Measurements from ENCODE around the gene DCAF7. TPM values are rescaled to one million over a fixed set of nuclear protein-coding genes. Genes with fewer than 3 reads are reported as not detected.

The DCAF7 gene
- total and polyA plus RNA-seq, 2 donors from 2014 or later: 19.9 to 81.0 TPM

DNA sequence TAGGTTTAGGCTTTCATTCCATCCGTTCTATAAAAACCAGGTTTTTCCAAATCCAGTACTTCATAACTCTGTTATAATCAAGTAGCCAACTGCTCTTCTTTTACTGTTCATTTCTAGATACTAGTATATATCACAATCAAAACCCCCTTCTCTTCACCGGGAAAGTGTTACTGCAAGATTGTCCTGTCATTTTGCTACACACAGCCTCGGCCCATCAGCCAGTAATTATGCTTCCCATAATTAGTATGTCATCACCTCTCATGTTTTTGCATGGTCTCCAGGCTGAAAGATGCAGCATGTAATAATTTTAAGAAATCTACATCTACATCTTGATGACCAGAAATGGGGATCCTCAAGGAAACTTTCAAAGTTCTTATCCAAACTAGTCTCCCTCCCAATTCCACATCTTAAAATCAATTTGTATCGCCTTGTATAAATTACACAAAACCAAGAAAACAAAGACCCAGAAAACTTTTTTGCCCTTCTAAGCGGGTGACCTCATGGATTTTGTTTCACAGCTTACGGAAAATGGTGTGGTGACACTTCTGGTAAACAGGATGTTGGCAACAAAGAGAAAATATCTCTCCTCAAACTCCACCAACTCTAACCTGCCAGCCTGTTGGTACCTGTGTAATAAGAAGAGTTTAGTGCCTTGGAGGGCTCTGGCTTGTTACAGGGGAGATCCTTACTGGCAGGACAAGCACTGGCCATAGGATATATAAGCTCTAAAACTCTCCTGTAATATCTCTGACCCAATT, 59.7 kb downstream of the DCAF7 start:
- Histone ChIP-seq H3K9ac (ENCODE audit: low read length in 3 of 3) (no peak overlapping the region), H3K4me3 (ENCODE audit: low read length in 3 of 3) (no peak overlapping the region), H3K9me3 (ENCODE audit: control insufficient read depth in 2 of 3, insufficient read depth in 1 of 3, low read length in 3 of 3) (no peaks in the 10 kb centered on the region), H3K27me3 (ENCODE audit: control insufficient read depth, insufficient read depth, low read length) (no peaks in the 10 kb centered on the region), H3K27ac (ENCODE audit: low read depth in 2 of 2, low read length in 2 of 2) (no peak overlapping the region), H3K36me3 (ENCODE audit: control insufficient read depth in 2 of 3, insufficient read depth in 3 of 3, low read length in 3 of 3) (peaks cover 0 to 30% (median 29%) of the 10 kb centered on the region in 3 donors), H3K4me1 (ENCODE audit: control insufficient read depth in 2 of 3, insufficient read depth in 2 of 3, low read depth in 1 of 3, low read length in 3 of 3) (no peaks in the 10 kb centered on the region)
- intact Hi-C loops (cut with DNase I): loop anchor here (5.0 kb wide), 1 partner anchor 183 kb away; no protein-coding TSS in a partner anchor
- TF ChIP-seq CTCF (IDR thresholded peaks at IDR 0.05; ENCODE audit: borderline replicate concordance, extremely low read depth, insufficient read depth): no peak
- DNase-seq: no peak
- FAIRE-seq: no peak

DNA sequence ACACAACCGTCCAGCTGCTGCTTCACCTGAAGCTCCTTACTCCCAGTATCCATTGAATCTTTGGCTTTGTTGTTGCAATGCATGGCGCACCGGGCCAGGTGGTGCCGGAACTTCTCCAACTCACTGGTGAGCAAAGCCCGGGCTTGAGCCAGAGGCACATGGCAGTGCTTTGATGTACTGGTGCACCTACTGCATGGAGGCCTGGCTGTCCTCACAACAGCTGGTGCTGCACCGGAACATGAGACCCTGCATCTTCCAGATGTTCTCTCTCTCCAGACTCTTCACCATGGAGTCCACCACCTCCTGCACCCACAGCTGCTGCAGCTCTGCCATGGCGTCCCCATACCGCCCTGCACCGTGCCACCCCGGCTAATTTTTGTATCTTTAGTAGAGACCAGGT, 60.6 kb downstream of the DCAF7 start:
- no peak for TF ChIP-seq CTCF (IDR thresholded peaks at IDR 0.05; ENCODE audit: borderline replicate concordance, extremely low read depth, insufficient read depth)
- peaks cover 0 to 29% (median 21%) of the 10 kb centered on the region in 3 donors for H3K36me3 ChIP-seq (ENCODE audit: control insufficient read depth in 2 of 3, insufficient read depth in 3 of 3, low read length in 3 of 3)
- FAIRE-seq: no peak

DNA sequence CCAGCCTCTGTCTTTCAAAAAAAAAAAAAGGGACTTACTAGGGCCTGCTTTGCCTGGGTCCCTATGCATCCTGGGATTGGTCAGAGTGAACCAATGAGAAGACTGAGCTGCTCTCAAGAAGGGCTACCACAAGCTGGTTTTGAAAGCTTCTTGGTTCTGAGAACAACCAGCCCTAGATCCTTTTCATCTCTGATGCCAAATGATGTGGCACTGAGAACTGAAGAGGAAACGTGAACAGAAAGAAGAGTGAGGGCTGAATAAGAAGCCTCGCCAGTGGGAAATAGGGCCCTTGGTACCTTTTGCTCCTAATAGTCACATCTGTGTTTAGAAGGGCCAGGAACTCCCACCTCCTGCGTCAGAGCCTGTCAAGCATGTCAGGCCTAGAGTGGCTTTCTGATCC, 61.1 kb downstream of the DCAF7 start:
- Histone ChIP-seq H3K9ac (ENCODE audit: low read length in 3 of 3) (no peak overlapping the region), H3K4me1 (ENCODE audit: control insufficient read depth in 2 of 3, insufficient read depth in 2 of 3, low read depth in 1 of 3, low read length in 3 of 3) (no peaks in the 10 kb centered on the region), H3K9me3 (ENCODE audit: control insufficient read depth in 2 of 3, insufficient read depth in 1 of 3, low read length in 3 of 3) (no peaks in the 10 kb centered on the region), H3K36me3 (ENCODE audit: control insufficient read depth in 2 of 3, insufficient read depth in 3 of 3, low read length in 3 of 3) (peaks cover 0 to 24% (median 16%) of the 10 kb centered on the region in 3 donors), H3K27ac (ENCODE audit: low read depth in 2 of 2, low read length in 2 of 2) (no peak overlapping the region), H3K4me3 (ENCODE audit: low read length in 3 of 3) (no peak overlapping the region), H3K27me3 (ENCODE audit: control insufficient read depth, insufficient read depth, low read length) (no peaks in the 10 kb centered on the region)
- TF ChIP-seq CTCF (IDR thresholded peaks at IDR 0.05; ENCODE audit: borderline replicate concordance, extremely low read depth, insufficient read depth): no peak
- intact Hi-C loops (cut with DNase I): no loop called here
- FAIRE-seq (no peak), DNase-seq (no peak)

More for the DNA sequence above, 60.6 kb downstream of the DCAF7 start:
- no peak for DNase-seq
- Histone ChIP-seq H3K4me3 (ENCODE audit: low read length in 3 of 3) (no peak overlapping the region), H3K27me3 (ENCODE audit: control insufficient read depth, insufficient read depth, low read length) (no peaks in the 10 kb centered on the region), H3K4me1 (ENCODE audit: control insufficient read depth in 2 of 3, insufficient read depth in 2 of 3, low read depth in 1 of 3, low read length in 3 of 3) (no peaks in the 10 kb centered on the region), H3K27ac (ENCODE audit: low read depth in 2 of 2, low read length in 2 of 2) (no peak overlapping the region), H3K9me3 (ENCODE audit: control insufficient read depth in 2 of 3, insufficient read depth in 1 of 3, low read length in 3 of 3) (no peaks in the 10 kb centered on the region), H3K9ac (ENCODE audit: low read length in 3 of 3) (no peak overlapping the region)
- intact Hi-C loops (cut with DNase I): no loop called here

Measured in kidney (tissue), 14 donors.